T1000 (cell line): ENCODE measurements around the gene CLN3.
A peak's percentile ranks its signal among the peaks of the same experiment; 100 is the strongest.
"Not testable (repeated sequence)": the region's sequence is repeated elsewhere in the genome, so short reads cannot be mapped to it uniquely, and the experiment has no call there.

Experiments used
- DNase-seq: peaks from one replicate; lab custom pipeline; 2025; ENCODE audit warnings: mixed read lengths; lab: John Stamatoyannopoulos, UW

CLN3 gene

DNA sequence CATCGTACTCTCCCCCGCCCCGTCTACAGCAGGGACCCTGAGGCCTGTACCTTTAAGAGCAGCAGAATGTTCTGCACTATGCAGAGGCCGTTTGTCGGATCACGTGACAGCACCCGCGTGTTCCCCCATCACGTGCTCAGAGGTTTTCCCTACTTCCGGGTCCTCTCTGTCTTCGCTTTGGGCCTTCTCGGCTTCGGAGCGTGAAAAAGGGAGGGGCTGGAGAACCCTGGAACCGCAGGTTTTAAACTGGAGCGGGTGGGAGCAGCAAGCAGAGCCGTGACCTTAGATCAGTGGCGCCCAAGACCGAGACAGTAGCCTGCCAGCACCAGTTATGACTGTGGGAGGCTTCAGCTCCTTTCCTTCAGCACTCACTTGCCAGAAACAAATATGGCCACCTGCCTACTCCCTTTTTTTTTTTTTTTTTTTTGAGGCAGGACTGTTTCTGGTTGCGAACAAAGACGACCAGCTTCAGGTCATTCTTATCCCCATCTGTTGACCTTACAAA is at the start of gene CLN3:
TSS of gene CLN3 (minus strand) at position 105 of the 505 bp plus-strand sequence. CDS start 315 bp downstream, outside the sequence.
- DNase-seq, result peak; percentile 86

DNA sequence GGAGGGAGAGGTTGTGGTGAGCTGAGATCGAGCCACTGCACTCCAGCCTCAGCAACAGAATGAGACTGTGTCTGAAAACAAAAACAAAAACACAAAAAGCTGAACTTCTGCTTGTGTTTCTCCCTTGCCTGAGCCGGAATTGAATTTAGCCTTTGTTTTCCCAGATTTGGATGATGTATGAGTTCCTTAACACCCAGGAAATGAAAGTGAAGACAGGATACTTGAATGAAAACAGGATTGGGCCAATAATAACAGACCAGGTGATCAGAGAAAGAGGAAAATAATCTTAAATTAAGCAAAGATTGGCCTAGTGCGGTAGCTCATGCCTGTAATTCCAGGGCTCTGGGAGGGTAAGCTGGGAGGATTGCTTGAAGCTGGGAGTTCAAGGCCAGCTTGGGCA is 48.5 kb upstream of the CLN3 start:
- DNase-seq, result no peak

DNA sequence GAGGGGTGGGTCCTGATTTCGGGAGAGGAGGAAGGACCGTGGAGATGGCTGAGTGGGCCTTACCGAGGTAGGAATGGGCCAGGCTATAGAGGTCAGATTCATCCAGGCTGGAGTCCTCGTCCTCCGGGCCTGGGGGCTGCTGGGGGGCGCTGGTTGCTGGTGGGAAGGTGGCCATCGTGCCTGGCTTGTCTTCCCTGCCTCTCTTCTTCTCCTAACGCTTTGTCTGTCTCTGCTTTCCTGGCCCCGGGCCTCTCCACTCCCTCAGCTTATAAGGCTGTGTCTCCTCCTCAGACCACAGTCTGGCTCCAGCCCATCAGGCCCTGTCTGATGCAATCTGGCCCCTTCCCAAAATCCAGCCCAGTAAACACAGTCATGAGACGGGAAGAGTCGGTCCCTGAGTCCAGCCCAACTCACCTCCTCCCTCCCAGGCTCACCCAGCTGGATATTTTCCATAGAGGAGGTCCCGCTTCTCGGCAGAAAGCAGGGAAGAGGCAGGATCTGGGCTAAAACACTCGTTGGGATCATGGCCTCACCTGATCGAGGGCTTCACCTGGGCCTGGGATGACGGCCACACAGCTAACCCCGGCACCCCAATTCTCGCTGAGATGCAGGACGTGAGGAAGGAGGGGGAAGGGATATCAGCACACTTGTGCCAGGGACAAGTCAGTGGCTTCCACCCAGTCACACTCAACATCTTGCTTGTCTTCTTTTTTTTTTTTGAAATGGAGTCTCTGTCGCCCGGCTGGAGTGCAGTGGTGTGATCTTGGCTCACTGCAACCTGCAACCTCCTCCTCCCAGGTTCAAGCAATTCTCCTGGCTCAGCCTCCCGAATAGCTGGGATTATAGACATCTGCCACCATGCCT is 47.1 kb upstream of the CLN3 start, which contains the start of gene NUPR1:
TSS of gene NUPR1 (minus strand) at position 242 of the 864 bp plus-strand sequence. CDS start at position 175, 67 bp downstream.
- DNase-seq, result no peak

DNA sequence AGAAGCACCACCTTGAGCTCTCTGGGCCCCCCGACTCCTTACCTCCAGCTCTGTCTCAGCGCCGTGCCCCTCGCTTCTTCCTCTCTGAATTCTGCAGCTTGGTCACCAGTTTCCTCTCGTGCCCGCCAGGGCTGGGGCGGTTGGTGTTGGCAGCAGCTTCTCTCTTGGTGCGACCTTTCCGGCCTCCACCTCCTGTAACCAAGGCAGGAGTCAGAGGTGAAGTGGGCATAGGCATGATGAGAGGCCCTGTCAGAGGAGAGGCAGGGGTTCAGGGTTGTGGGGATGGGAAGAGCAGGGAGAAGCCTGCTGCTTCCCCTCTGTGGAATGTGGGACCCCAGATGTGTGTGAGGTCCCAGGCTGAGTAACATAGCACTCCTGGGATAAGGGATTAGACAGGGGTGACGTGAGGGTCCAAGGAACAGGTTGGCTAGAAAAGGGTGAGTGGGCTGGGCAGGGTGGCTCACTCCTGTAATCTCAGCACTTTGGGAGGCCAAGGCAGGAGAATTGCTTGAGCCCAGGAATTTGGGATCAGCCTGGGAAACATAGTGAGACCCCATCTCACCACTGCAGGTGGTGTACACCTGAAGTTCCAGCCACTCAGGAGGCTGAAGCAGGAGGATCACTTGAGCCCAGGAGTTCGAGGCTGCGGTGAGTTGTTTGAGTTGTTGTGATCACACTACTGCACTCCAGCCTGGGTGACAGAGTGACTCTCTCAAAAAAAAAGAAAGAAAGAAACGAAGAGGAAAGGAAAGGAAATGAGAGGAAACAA is 46.3 kb upstream of the CLN3 start:
- DNase-seq, result no peak

DNA sequence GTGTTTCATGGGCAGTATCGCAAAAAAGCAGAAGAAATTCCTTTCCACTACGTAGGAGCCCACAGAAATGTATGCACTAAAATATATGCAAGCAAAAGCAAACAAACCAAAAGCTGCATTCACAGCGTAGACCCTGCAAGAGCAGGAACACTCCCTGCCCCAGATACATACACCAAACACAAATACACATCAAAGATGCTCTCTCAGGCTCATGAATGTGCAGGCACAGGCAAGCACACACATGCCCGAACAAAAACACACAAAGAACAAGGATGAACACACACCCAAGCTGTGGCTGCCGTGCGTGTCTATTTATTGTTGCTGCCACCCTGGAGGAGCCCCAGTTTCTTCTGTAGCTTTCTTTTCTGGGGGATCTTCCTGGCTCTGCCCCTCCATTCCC is 45.2 kb upstream of the CLN3 start:
- DNase-seq, result no peak

DNA sequence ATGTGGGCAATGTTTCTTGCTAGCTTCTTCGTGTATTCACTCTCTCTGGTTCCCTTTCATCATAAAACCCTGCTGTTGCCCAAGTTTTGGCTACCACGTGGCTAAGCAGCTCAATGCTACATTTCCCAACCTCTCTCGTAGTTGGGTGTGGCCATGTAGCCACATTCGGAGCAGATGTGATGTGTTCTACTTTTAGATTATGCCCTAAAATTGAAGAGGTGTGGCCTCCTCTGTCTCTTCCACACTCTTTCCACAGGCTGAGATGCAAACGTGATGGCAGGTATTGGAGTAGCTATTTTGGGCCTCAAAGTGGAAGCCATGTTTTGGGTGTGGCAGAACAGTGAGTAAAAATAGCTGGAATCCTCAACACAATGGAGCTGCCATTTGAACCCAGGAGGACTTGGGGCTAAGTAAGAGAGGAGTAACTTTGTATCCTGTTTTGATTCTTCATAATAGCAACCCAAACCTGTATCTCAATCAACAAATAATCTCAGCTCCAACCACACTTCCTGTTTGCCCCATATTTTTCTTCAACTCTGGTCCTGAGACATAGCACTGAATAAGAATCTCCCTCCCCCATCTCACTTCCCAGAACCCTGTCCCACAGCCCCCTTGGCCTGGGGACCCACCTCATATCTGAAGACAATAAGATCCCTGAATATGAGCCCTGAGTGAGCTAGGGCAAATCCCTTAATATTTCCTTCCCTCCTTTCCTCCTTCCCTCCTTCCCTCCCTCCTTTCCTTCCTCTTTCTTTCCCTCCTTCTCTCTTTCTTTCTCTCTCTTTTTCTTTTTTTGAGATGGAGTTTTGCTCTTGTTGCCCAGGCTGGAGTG is 42.9 kb upstream of the CLN3 start:
- no peak for DNase-seq

DNA sequence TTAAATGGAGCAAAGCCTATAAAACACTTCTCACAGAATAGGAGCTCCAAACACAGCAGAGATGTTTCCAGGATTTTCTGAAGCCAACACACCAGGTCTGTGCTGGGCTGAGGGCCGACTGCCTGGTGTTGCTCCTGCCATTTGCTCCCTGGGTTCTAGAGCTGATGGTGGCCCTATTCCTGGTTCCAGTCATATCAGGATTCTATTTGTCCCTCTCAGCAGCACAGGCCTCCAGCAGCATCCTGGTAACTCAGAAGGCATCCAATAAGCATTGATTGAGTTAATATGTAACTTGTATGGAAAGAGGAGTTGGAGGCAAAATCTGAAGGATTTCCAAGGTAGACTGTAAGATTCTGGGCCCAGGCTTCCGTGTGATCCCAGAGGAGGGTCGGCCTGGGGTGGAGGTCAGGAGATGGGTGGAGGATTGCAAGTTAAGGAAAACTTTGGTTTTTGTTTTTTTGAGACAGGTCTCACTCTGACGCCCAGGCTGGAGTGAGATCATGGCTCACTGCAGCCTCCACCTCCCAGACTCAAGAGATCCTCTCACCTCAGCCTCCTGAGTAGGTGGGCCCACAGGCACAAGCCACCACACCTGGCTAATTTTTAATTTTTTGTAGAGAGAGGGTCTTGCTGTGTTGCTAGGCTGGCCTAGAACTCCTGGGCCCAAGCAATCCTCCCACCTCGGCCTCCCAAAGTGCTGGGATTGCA is 41.2 kb upstream of the CLN3 start:
- no peak for DNase-seq

DNA sequence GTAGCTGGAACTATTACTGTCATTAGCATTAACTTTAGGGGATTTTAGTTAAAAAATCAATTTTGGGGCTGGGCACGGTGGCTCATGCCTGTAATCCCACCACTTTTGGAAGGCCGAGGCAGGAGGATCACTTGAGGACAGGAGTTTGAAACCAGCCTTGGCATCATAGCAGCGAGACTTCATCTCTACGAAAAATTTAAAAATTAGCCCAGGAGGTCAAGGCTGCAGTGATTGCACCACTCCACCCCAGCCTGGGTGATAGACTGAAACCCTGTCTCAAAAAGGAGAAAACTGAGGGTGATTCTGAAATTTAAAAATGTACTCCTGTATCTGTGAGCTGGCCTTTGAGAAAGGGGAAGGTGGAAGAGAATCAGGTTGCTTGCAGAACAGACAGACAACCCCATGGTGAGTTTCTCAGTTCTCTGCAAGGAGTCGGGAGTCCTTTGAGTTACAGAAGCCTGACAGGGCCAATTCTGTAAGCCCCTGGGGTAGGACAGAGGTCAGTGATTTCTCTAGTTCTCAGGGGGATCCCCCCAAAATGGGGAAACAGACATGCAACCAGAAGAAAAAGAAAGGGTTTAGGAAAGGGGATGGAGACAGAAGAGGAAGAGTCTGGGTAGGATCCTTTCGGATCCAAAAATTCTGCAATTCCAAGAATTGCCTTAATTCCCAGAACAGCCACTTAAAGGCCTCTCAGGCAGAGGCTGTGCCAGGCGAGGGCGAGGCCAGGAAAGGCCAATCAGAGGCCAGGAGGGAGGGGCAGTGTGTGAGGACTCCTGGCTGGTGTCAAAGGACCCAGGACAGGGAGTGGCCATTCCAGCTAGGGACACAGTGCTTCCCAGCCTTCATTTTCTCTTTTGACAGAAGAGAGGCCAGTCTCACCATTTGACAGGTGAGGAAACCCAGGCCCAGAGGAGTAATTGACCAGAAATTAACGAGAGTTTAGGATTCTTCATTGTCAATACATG is 40.2 kb upstream of the CLN3 start:
- DNase-seq, result no peak

DNA sequence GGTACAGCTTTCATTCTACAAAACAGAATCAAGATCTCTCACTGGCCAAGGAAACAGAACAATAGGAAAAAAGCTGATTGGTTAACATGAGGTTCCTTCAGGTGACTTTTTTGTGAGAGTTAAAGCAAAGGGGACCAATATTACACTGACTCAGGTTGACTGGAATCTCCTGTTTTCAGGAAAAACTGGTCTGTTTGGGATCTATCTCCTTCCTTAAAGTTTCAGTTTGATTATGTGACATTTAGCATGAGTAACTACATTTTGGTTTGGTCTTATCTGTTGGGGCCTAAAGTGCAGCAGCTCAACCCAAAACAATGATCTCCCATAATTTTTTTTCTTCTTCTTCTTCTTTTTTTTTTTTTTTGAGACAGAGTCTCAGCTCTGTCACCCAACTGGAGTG is 37.2 kb upstream of the CLN3 start:
- no peak for DNase-seq

DNA sequence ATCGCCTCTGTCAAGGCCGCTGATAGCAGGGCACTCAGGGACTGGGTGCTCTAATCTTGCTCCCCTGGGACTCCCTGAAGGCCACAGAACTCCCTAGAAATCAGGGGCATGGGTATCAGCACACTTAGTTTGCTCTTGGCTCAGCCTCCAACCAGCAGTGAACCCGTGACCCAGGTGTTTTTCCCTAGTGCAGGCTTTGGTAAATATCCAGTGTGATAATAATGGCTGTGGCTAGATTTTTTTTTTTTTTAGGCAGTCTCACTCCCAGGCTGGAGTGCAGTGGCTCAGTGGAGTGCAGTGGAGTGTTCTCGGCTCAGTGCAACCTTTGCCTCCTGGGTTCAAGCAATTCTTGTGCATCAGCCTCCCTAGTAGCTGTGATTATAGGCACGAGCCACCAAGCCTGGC is 36.6 kb upstream of the CLN3 start:
- DNase-seq, result no peak

DNA sequence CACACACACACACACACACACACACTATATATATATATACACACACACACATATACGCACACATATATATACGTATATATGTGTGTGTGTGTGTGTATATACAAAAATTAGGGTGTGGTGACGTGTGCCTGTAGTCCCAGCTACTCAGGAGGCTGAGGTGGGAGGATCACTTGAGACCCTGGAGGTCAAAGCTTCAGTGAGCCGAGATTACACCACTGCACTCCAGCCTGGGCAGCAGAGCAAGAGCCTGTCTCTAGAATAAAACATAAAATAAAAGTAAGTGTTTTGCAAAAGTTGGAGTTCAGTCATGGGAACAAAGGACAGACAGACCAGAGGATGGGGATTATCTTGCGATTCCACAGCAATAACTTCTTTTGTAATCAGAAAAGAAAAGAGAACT is 36.1 kb upstream of the CLN3 start:
- no peak for DNase-seq

DNA sequence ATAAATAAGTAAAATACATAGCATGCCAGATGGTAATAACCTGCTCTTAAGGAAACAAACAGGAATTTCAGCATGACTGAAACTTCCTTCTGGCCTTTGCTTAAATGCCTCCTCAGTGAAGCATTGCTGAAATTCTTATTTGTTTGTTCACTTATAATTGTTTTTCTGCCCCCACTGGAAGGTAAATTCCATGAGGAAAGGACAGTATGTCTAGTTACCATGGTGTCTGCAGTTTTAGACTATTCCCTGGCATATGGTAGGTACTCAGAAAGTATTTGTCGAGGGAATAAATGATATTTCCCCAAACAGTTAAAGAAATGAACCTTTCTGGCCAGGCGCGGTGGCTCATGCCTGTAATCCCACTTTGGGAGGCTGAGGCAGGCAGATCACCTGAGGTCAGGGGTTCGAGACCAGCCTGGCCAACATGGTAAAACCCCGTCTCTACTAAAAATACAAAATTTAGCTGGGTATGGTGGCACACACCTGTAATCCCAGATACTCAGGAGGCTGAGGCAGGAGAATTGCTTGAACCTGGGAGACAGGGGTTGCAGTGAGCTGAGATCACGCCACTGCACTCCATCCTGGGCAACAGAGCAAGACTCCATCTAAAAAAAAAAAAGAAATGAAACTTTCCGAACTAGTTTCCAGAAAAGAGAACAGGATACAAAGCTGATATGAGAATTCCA is 35.4 kb upstream of the CLN3 start:
- DNase-seq, result not testable (repeated sequence)

DNA sequence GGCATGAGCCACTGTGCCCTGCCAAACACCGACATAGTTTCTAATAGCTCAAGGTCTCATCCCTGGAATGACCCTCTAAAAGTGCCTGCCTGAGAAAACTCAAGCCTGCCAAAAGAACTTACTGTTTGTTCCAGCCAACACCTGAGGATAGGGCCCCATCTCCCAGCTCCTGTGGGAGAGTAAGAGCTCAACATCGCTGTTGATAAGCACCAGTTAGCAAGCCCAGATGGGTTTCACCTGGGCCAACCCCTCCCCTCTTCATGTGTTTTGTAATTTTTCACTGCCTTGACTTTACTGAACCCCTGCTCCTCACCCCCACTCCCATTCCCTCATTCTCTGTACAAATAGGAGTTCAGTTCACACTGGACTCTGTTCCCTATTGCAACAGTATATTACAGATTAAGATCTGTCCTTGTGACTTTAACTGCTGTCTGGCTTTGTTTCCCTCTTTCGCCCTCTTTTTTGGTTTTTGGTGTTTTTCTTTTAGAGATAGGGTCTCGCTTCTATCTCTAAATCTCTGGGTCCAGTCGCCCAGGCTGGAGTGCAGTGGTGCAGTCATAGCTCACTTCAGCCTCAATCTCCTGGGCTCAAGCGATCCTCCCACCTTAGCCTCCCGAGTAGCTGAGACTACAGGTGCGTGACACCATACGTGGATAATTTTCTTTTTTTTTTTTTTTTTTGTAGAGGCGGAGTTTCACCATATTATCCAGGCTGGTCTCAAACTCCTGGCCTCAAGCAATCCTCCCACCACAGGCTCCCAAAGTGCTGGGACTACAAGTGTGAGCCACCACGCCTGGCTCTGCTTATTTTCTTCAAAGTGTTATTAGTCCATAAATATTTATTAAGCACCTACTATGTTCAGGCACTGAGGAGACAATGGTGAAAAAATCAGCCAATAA is 34.6 kb upstream of the CLN3 start:
- DNase-seq, result no peak

DNA sequence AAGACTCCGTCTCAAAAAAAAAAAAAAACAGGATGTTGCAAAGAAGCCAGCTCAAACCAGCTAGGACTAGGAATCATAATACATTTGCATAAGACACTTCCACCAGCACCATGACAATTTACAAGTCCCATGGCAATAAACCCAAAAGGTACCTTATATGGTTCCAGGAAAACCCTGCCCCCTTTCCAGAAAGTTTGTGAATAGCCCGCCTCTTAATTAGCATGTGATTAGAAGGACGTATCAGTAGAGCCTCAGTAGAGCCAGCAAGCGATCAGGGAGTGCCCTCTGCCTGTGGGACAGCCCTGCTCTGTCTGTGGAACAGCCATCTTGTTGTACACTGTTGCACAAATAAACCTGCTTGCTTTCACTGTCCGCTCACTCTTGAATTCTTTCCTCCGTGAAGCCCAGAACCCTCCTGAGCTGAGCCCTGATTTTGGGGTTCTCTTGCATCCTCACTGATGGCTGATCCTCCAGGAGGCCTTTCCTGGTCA is 32.9 kb upstream of the CLN3 start:
- DNase-seq, result no peak

DNA sequence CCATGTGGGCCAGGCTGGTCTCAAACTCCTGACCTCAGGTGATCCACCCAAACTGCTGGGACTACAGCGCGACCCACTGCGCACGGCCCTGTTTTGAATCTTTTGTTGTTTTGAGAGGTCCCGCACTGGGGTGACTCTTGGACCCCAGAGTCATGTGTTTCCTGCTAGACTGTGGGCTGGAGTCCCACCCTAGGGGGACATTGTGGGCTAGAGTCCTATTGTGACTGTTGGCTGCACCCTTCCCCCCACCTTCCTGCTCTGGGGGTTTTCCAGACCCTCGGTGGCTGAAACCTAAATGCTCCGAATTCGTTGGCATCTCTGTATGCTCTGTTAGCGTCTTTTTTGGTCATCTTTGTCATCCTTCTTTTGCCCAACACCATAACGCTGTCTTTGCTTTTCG is 30.9 kb upstream of the CLN3 start:
- DNase-seq, result no peak

DNA sequence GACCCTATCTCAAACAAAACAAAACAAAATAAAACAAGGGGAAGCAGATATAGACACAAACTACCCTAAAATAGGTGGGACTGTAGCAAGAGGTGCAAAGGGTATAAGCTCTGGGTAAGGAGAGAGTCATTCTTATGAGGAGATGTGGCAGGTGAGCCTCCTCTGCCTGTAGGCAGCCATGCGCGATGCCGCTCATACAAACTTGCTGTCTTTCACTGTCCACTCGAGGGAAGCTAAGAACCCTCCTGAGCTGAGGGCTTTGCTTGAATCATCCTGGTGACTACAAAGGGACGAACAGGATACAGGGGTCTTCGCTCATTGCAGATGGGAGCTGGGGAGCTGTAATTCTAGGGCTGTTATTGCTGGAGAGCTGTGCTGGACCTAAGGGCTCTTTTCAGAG is 29.6 kb upstream of the CLN3 start:
- no peak for DNase-seq

DNA sequence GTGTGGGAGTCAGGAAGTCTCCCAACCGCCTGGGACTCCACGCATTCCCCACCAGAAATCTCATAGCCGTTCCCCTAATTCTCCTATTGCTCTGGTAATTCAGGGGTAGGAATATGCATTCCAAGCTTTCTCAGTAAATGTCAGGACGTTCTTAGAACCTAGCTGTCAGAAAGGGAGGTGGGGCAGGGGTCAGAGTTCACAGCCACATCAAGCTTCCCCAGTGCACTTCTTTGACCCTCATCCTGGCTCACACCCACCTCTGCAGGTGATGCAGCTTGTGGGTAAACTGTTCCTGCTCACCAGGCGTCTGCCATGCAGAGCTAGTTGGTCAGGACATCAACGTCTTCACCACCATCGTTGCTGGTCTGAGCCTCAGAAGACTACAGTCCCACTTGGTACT is 28.8 kb upstream of the CLN3 start:
- DNase-seq, result no peak

DNA sequence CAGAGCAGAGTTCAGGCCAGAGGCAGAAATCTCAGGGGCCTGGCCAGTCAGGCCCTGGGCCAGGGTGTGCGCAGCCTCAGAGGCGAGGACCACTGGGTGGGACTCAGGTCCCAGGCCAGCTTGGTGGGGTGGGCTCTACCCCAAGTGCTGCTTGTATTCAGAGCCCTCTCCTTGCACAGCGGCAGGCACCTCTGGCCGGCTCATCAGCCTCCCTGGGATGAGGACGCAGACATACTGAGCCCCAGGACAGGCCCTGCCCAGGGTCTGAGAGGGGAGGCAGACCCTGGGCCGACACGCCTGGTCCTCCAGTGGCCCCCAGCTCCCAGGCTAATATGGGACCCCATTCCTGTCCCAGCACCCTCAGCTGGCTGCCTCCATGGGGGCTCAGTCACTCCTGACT is 22.4 kb upstream of the CLN3 start:
- no peak for DNase-seq
